ENCODE measurements around the gene DLG2. TPM values are rescaled to one million over a fixed set of nuclear protein-coding genes. Genes with fewer than 3 reads are reported as not detected.

DLG2 gene
- total and polyA plus RNA-seq, 2 of the 4 experiments (the other 2 are of a cell fraction), result 0.31 to 0.36 TPM

DNA sequence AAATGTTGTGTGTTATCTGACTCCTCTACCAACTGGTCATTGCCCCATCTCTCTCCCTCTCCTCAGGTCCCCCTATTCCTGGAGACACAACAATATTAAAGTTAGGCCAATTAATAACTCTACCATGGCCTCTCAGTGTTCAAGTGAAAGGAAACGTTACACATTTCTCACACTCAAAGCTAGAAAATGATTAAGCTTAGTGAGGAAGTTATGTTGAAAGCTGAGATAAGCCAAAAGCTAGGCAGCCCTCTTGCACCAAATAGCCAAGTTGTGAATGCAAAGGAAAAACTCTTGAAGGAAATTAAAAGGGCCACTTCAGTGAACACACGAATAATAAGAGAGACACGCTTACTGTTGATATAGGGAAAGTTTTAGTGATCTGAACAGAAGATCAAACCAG, 6.9 kb downstream of the DLG2 start:
- H3K14ac ChIP-seq (replicated peaks; ENCODE audit: low read depth, low read length), result no peak overlapping the region
- no peaks in the 10 kb centered on the region for H3K4me1 ChIP-seq (ENCODE audit: control insufficient read depth, insufficient read depth, low read length)
- H3K9me1 ChIP-seq (ENCODE audit: insufficient read depth, low read length), result no peaks in the 10 kb centered on the region
- no TSS peak for BruUV-seq (replicated peaks)
- no peak for DNase-seq
- no peak overlapping the region for H2BK5ac ChIP-seq (ENCODE audit: low read depth, low read length, poor library complexity, severe bottlenecking)
- no peak overlapping the region for H2BK120ac ChIP-seq (ENCODE audit: low read depth, low read length)
- H3K36me3 ChIP-seq (ENCODE audit: control insufficient read depth, insufficient read depth, low read length), result no peaks in the 10 kb centered on the region
- no peak overlapping the region for H4K91ac ChIP-seq (ENCODE audit: insufficient read depth, low read depth, low read length)
- H4K20me1 ChIP-seq (ENCODE audit: insufficient read depth, low read length), result no peaks in the 10 kb centered on the region
- CTCF ChIA-PET, result interaction anchor here (0.6 kb wide), 2 partner anchors 196 to 1252 kb away, joined by 3 to 4 read pairs; no protein-coding TSS in a partner anchor
- no peak overlapping the region for H4K8ac ChIP-seq (ENCODE audit: low read depth in 2 of 2, low read length in 2 of 2)
- TF ChIP-seq, protein P1, sequence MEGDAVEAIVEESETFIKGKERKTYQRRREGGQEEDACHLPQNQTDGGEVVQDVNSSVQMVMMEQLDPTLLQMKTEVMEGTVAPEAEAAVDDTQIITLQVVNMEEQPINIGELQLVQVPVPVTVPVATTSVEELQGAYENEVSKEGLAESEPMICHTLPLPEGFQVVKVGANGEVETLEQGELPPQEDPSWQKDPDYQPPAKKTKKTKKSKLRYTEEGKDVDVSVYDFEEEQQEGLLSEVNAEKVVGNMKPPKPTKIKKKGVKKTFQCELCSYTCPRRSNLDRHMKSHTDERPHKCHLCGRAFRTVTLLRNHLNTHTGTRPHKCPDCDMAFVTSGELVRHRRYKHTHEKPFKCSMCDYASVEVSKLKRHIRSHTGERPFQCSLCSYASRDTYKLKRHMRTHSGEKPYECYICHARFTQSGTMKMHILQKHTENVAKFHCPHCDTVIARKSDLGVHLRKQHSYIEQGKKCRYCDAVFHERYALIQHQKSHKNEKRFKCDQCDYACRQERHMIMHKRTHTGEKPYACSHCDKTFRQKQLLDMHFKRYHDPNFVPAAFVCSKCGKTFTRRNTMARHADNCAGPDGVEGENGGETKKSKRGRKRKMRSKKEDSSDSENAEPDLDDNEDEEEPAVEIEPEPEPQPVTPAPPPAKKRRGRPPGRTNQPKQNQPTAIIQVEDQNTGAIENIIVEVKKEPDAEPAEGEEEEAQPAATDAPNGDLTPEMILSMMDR (conservative IDR thresholded peaks at IDR 0.05; ENCODE audit: low read depth, low read length), result no peak
- TF ChIP-seq POLR2A (IDR thresholded peaks at IDR 0.05; ENCODE audit: low read depth, low read length) (no peak), RCOR1 (IDR thresholded peaks at IDR 0.05; ENCODE audit: insufficient replicate concordance, low read length) (no peak), RAD21 (IDR thresholded peaks at IDR 0.05; ENCODE audit: low read length) (no peak), NFE2L2 (IDR thresholded peaks at IDR 0.05; ENCODE audit: low read depth, low read length) (no peak), MXI1 (IDR thresholded peaks at IDR 0.05; ENCODE audit: borderline replicate concordance, low read depth, low read length) (no peak), RFX5 (IDR thresholded peaks at IDR 0.05; ENCODE audit: low read depth, low read length) (no peak), MAFK (IDR thresholded peaks at IDR 0.05; ENCODE audit: low read depth, low read length) (no peak), BHLHE40 (IDR thresholded peaks at IDR 0.05; ENCODE audit: low read depth, low read length) (no peak), MAZ (IDR thresholded peaks at IDR 0.05; ENCODE audit: borderline replicate concordance, low read depth, low read length) (no peak), FOS (IDR thresholded peaks at IDR 0.05; ENCODE audit: low read depth, low read length) (no peak), CHD1 (IDR thresholded peaks at IDR 0.05; ENCODE audit: low read depth, low read length) (no peak), CEBPB (IDR thresholded peaks at IDR 0.05; ENCODE audit: low read depth, low read length) (no peak), SMC3 (IDR thresholded peaks at IDR 0.05; ENCODE audit: low read depth, low read length) (no peak)
- TF ChIP-seq, protein P2, sequence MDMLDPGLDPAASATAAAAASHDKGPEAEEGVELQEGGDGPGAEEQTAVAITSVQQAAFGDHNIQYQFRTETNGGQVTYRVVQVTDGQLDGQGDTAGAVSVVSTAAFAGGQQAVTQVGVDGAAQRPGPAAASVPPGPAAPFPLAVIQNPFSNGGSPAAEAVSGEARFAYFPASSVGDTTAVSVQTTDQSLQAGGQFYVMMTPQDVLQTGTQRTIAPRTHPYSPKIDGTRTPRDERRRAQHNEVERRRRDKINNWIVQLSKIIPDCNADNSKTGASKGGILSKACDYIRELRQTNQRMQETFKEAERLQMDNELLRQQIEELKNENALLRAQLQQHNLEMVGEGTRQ (IDR thresholded peaks at IDR 0.05; ENCODE audit: low read depth, low read length), result no peak
- TF ChIP-seq, protein P3, sequence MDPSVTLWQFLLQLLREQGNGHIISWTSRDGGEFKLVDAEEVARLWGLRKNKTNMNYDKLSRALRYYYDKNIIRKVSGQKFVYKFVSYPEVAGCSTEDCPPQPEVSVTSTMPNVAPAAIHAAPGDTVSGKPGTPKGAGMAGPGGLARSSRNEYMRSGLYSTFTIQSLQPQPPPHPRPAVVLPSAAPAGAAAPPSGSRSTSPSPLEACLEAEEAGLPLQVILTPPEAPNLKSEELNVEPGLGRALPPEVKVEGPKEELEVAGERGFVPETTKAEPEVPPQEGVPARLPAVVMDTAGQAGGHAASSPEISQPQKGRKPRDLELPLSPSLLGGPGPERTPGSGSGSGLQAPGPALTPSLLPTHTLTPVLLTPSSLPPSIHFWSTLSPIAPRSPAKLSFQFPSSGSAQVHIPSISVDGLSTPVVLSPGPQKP (IDR thresholded peaks at IDR 0.05; ENCODE audit: borderline replicate concordance, low read depth, low read length), result no peak
- whole genome bisulfite sequencing, 2 experiments (ENCODE audit: extremely low coverage in 2 of 2, insufficient read length in 1 of 2), result no CpG with 5 or more reads among the region's 3 CpGs
- no peaks in the 10 kb centered on the region for H3K9me3 ChIP-seq (ENCODE audit: control insufficient read depth, insufficient read depth, low read length)
- no peak overlapping the region for H3K23ac ChIP-seq (ENCODE audit: low read depth, low read length)
- no peak overlapping the region for H3K9ac ChIP-seq (ENCODE audit: low read depth, low read length)
- no peak overlapping the region for H2AK5ac ChIP-seq (ENCODE audit: low read depth, low read length)
- H3K4me3 ChIP-seq (ENCODE audit: insufficient read depth, low read depth, low read length), result no peak overlapping the region
- no peak overlapping the region for H2BK20ac ChIP-seq (ENCODE audit: low read depth, low read length)
- no peak for ATAC-seq (ENCODE audit: low read depth)
- no peak overlapping the region for H2BK15ac ChIP-seq (ENCODE audit: low read depth, low read length)
- intact Hi-C loops (cut with micrococcal nuclease) (no loop called here), dilution Hi-C loops (cut with HindIII; ENCODE audit: low sequenced_read_pairs, unreplicated experiment) (no loop called here), in situ Hi-C loops (cut with MboI; ENCODE audit: low sequenced_read_pairs) (no loop called here)
- no peak overlapping the region for H2AFZ ChIP-seq (replicated peaks; ENCODE audit: low read length, poor library complexity)
- no peaks in the 10 kb centered on the region; the same call in 1 of the 2 replicates for H3K27me3 ChIP-seq (ENCODE audit: control insufficient read depth, insufficient read depth, low read length)
- no peaks in the 10 kb centered on the region for H3K79me1 ChIP-seq (ENCODE audit: low read depth in 1 of 2, low read length in 2 of 2)
- H4K5ac ChIP-seq (ENCODE audit: low read depth, low read length), result no peak overlapping the region
- no peak overlapping the region for H3K18ac ChIP-seq (ENCODE audit: low read depth, low read length)
- H3K56ac ChIP-seq (ENCODE audit: extremely low read depth, insufficient read depth, low read length), result no peak overlapping the region
- H2AK9ac ChIP-seq (replicated peaks; ENCODE audit: low read depth, low read length, poor library complexity), result no peak overlapping the region
- no peak overlapping the region for H3K27ac ChIP-seq (ENCODE audit: insufficient read depth, low read length)
- H3K4me2 ChIP-seq (ENCODE audit: low read depth, low read length), result no peak overlapping the region
- H3K4ac ChIP-seq (ENCODE audit: low read depth, low read length), result no peak overlapping the region
- POLR2A ChIA-PET (ENCODE audit: unreplicated experiment), result no interaction called here

Measured in IMR-90 (cell line).